ENCODE data around the gene SREBF1.
A peak's percentile ranks its signal among the peaks of the same experiment; 100 is the strongest.

The SREBF1 gene

DNA sequence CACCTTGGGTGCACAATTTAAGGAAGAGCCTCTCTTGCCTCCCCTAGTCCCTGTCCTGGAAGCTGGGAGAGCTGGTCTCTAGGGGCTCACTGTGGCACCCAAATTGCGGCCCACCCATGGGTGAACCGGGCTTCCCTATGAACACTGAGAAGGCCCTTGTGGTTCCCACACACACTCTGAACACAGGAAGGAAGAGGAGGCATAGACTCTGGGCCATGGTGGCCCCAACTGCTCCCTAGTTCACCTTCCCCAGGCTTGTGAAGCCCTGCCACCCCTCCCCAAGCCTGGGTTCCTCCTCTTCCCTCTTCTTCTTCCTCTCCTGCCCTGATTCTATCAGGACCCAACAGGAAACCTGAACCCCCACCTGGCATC lies 10.5 kb downstream of the SREBF1 start:
- no peaks in the 10 kb centered on the region for H3K27me3 Mint-ChIP-seq
- peaks cover 13% of the 10 kb centered on the region for H3K36me3 Mint-ChIP-seq (ENCODE audit: low read depth)
- peaks cover 72% of the 10 kb centered on the region for H3K4me1 Mint-ChIP-seq (ENCODE audit: low read depth)
- peak overlapping the region; percentile 69 for H3K27ac Mint-ChIP-seq
- no peaks in the 10 kb centered on the region for H3K9me3 Mint-ChIP-seq
- no peak overlapping the region for H3K4me3 Mint-ChIP-seq

DNA sequence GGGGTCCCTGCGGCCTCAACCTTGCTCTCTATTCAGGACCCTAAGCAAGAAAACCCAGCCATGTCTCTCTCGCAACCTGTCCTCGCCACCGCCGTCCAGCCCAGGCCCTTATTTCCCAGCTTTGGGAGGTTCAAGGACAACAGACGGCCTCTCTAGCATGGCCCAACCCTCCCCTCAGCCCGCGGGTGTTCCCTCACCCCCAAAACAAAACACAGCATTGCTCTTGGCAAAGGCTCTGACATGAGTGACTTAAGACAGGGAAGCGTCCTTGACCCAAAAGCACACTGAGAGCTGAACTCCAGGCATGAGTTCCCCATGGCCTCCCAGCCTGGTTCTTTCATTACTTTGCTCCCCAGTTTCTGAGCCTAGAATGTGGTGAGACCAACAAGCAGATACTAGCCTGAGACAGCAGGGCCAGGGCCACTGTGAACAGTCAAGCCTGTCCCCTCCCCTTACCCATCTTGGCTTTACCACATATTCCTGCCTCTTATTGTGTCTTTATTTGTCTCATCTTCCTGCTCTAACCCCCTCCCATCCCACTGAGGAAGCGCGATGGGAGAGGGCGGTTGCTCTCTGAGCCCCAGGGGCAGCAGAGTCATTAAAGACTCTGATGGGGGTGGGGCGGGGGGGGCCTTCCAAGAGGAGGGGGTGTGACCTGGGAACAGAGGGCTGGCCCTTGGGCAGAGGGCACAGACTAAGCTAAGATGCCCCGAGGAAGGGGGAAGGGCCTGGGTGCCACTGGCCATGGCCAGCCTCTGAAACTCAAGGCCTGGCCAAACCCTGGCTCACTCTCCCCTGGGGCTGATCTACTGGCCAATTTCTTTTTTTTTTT lies 11.8 kb downstream of the SREBF1 start:
- H3K9me3 Mint-ChIP-seq: no peaks in the 10 kb centered on the region
- peak overlapping the region; percentile 47 for H3K4me3 Mint-ChIP-seq
- H3K27ac Mint-ChIP-seq: peak overlapping the region; percentile 77
- H3K36me3 Mint-ChIP-seq (ENCODE audit: low read depth): peaks cover 17% of the 10 kb centered on the region
- H3K27me3 Mint-ChIP-seq: no peaks in the 10 kb centered on the region
- H3K4me1 Mint-ChIP-seq (ENCODE audit: low read depth): peaks cover 80% of the 10 kb centered on the region

DNA sequence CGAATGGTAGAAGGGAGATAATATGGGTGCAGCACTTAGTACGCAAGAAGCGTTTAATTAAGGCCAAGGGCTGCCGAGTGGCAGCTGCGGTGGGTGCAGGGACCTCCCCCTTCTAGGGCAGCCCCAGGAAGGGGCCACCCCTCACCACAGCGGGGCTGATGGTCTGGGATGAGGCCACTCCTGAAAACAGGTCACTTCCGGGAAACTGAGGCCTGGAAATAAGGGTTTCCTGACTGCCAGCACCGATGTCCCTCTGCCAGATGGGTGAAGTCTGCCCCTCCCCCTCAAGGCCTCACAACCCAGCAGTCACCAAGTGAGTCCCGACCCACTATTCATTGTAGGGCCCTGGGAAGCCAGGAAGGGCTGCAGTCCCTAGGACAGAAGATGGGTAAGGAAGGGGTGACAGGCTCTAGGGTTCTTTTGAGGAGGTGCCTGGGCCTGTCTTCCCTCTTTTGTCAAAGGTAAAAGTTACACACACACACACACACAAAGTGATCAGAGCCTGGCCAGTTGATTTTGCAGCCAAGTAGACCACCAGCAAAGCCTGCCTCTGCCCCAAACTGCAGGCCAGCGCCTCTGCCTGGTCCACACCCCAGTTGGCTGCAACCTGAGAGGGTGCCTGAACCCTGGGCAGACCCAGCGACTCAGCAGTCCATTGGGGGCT lies 12.5 kb downstream of the SREBF1 start:
- peak overlapping the region; percentile 77 for H3K27ac Mint-ChIP-seq

DNA sequence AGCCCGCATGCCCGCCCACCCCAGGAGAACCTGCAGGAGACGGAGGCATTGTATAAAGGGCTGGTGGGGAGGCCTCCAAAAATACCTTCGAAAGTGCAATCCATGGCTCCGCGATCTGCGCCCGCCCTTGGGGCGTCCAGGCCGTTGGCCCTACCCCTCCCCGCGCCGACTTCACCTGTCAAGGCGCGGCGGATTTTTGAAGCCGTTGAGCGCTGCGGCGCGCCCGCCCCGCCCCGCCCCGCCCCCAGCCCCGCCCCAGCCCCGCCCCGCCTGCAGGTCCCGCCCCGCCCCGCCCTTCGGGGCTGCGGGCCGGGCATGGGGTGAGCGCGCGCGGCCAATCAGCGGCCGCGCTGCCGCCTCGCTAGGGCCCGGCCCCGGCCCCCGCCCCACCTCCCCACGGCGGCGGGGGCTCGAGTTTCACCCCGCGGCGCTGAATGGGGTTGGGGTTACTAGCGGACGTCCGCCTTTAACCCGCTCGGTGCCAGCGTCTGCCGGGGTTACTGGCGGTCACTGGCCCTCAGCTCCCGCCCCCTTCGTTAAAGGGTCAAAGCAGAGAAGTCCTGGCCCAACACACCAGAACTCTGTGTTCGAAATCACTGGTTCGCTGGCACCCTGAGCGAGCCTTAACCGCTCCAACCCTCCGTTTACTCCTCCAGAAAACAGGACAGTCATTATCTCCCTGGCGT lies 13.2 kb downstream of the SREBF1 start:
- Mint-ChIP-seq H3K4me3 (peak overlapping the region; percentile 70), H3K9me3 (no peaks in the 10 kb centered on the region), H3K27me3 (no peaks in the 10 kb centered on the region), H3K4me1 (ENCODE audit: low read depth) (peaks cover 95% of the 10 kb centered on the region), H3K36me3 (ENCODE audit: low read depth) (peaks cover 29% of the 10 kb centered on the region), H3K27ac (peak overlapping the region; percentile 77)

More for the DNA sequence above, 12.5 kb downstream of the SREBF1 start:
- no peaks in the 10 kb centered on the region for H3K27me3 Mint-ChIP-seq
- peak overlapping the region; percentile 70 for H3K4me3 Mint-ChIP-seq
- peaks cover 88% of the 10 kb centered on the region for H3K4me1 Mint-ChIP-seq (ENCODE audit: low read depth)
- H3K9me3 Mint-ChIP-seq: no peaks in the 10 kb centered on the region
- peaks cover 23% of the 10 kb centered on the region for H3K36me3 Mint-ChIP-seq (ENCODE audit: low read depth)

DNA sequence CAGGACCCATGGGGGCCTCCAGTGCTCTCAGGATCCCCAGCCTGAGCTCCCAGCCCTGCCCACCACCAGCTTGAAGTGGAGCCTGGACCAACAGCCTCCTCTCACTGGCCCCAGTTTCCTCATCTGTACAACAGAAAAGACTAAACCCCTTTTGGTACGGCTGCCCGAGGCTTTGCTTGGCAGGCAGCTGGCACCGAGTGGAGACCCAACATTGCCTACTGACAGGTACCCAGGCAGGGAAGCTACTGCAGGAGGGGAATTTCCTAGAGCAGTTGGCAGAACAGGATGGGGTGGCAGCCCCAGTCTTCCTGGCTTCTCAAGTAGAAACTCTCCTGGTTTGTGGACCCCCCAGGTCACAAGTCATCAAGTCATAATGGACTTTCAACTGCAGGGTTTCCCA lies 14.2 kb downstream of the SREBF1 start:
- no peak overlapping the region for H3K27ac Mint-ChIP-seq
- no peaks in the 10 kb centered on the region for H3K27me3 Mint-ChIP-seq

DNA sequence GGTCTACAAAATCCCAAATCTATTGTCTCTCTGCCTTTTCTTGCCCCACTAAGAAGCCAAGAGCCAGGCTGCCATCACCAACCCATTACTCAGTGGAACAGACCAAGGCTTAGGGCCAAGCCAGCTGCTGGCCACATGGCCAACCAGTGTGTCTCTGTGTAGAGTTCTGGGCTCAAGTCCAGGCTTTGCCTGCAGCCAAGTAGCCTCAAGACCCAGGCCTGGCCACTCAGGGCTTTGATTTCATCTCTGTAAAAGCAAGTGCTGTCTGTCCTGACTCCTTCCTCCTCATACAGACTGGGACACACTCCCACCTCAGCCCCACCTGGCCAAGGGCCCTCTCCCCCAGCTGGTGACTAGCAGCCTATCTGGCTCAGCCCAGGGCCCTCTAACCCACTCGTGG lies 14.6 kb downstream of the SREBF1 start:
- Mint-ChIP-seq H3K27ac (no peak overlapping the region), H3K4me3 (no peak overlapping the region), H3K9me3 (no peaks in the 10 kb centered on the region), H3K36me3 (ENCODE audit: low read depth) (peaks cover 35% of the 10 kb centered on the region), H3K4me1 (ENCODE audit: low read depth) (peaks cover 85% of the 10 kb centered on the region), H3K27me3 (no peaks in the 10 kb centered on the region)

More for the DNA sequence above, 14.2 kb downstream of the SREBF1 start:
- H3K4me3 Mint-ChIP-seq: peak overlapping the region; percentile 26
- H3K9me3 Mint-ChIP-seq: no peaks in the 10 kb centered on the region
- H3K36me3 Mint-ChIP-seq (ENCODE audit: low read depth): peaks cover 35% of the 10 kb centered on the region
- peaks cover 89% of the 10 kb centered on the region for H3K4me1 Mint-ChIP-seq (ENCODE audit: low read depth)

DNA sequence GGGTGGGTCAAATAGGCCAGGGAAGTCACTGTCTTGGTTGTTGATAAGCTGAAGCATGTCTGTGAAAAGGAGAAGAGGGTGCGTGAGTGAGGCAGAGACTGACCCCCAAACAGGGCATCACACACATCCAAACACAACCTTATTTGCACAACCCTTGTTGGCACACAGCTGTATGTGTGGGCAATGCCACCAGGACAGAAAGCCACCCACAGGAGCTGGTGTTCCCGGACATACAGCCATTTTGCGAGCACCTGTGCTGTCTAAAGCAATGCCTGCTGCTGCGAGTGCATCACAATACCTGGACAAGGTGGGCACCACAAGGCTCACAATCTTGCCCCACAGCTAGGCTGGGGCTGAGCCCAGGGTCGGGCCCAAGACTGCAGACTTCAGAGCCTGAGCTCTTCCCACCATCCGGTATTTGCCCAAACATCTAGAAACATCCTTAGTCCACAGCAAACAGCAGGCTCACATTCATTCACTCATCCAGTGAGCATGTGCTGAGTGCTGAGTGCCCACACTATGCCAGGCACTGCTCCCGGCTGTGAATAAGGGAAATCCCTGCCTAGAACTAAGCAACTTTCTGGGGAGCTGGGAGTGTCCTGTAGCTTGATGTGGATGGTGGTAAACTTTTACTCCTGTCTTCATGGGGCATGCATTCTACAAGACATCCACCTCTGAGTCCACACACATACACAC lies 16.2 kb downstream of the SREBF1 start:
- Mint-ChIP-seq H3K36me3 (ENCODE audit: low read depth) (peaks cover 28% of the 10 kb centered on the region), H3K4me3 (peak overlapping the region; percentile 7), H3K4me1 (ENCODE audit: low read depth) (peaks cover 69% of the 10 kb centered on the region), H3K9me3 (no peaks in the 10 kb centered on the region), H3K27ac (no peak overlapping the region), H3K27me3 (no peaks in the 10 kb centered on the region)

DNA sequence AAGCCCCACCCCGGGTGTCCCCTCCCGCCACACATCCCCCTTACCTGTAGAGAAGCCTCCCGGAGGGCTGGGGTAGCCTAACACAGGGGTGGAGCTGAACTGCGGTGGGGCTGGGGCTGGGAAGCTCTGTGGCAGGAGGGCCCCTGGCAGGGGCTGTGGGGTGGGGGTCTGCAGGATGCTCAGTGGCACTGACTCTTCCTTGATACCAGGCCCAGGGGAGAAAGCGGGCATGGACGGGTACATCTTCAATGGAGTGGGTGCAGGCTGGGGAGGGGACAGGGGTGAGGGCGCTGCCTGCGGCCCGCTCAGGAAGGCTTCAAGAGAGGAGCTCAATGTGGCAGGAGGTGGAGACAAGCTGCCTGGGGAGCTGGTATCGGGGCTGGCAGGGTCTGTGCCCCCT lies 16.7 kb downstream of the SREBF1 start:
- H3K4me3 Mint-ChIP-seq: peak overlapping the region; percentile 7
- peak overlapping the region; percentile 40 for H3K27ac Mint-ChIP-seq
- no peaks in the 10 kb centered on the region for H3K9me3 Mint-ChIP-seq
- no peaks in the 10 kb centered on the region for H3K27me3 Mint-ChIP-seq
- peaks cover 31% of the 10 kb centered on the region for H3K36me3 Mint-ChIP-seq (ENCODE audit: low read depth)
- peaks cover 63% of the 10 kb centered on the region for H3K4me1 Mint-ChIP-seq (ENCODE audit: low read depth)

DNA sequence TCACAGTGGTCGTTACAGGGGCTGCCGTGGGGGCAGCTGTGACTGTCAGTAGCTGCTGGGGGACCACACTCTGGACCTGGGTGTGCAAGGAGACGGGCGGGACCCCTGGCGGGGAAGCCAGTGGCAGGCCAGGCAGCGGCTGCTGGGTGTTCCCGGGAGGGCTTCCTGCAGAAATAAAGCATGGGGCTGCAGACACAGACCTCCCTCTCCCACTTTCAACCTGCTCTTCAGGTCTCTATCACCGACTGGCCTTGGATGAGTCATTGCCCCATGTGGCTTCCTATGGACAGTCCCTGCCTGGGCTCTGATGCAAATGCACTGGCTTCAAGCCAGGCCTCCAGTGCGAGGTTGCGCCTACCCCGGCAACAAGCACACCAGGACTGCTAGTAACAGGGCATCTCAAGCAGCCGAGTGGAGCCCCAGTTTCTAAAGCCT lies 17.2 kb downstream of the SREBF1 start:
- H3K4me1 Mint-ChIP-seq (ENCODE audit: low read depth): peaks cover 58% of the 10 kb centered on the region
- no peaks in the 10 kb centered on the region for H3K27me3 Mint-ChIP-seq
- H3K36me3 Mint-ChIP-seq (ENCODE audit: low read depth): peaks cover 34% of the 10 kb centered on the region
- H3K9me3 Mint-ChIP-seq: no peaks in the 10 kb centered on the region
- peak overlapping the region; percentile 40 for H3K27ac Mint-ChIP-seq
- H3K4me3 Mint-ChIP-seq: no peak overlapping the region

DNA sequence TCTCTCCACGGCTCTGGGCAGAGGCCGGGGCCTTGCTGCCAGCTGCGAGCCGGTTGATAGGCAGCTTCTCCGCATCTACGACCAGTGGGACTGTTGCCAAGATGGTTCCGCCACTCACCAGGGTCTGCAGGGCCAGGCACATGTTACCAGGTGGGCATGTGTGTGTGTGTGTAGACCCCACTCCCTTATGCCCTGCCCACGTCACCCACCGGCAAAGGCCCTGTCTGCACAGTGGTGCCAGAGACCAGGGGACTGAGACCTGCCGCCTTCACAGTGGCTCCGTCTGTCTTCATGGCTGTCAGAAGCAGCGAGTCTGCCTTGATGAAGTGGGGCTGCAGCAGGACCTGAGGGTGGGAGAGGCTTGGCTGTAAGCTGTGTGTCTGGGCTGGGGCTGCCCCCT lies 17.7 kb downstream of the SREBF1 start:
- Mint-ChIP-seq H3K4me1 (ENCODE audit: low read depth) (peaks cover 54% of the 10 kb centered on the region), H3K27me3 (no peaks in the 10 kb centered on the region), H3K9me3 (no peaks in the 10 kb centered on the region), H3K36me3 (ENCODE audit: low read depth) (peaks cover 36% of the 10 kb centered on the region), H3K4me3 (no peak overlapping the region), H3K27ac (no peak overlapping the region)

DNA sequence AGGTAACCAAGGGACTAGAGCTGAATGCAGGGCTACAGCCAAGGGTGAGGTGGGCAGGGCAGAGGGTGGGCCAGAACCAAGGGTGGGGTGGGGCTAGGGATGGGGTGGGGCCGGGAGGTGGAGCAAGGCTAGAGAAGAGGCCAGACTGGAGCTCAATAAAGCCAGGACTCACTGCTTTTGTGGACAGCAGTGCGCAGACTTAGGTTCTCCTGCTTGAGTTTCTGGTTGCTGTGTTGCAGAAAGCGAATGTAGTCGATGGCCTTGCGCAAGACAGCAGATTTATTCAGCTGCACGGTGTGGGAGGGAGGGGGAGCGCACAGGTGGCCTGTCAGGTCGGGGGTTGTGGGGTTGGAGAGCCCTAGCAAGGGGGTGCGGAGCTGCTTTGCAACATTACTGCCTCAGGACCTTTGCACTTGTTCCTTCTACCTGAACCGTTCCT lies 18.7 kb downstream of the SREBF1 start:
- Mint-ChIP-seq H3K4me3 (no peak overlapping the region), H3K27me3 (no peaks in the 10 kb centered on the region), H3K9me3 (no peaks in the 10 kb centered on the region), H3K36me3 (ENCODE audit: low read depth) (peaks cover 36% of the 10 kb centered on the region), H3K27ac (no peak overlapping the region), H3K4me1 (ENCODE audit: low read depth) (peaks cover 48% of the 10 kb centered on the region)

DNA sequence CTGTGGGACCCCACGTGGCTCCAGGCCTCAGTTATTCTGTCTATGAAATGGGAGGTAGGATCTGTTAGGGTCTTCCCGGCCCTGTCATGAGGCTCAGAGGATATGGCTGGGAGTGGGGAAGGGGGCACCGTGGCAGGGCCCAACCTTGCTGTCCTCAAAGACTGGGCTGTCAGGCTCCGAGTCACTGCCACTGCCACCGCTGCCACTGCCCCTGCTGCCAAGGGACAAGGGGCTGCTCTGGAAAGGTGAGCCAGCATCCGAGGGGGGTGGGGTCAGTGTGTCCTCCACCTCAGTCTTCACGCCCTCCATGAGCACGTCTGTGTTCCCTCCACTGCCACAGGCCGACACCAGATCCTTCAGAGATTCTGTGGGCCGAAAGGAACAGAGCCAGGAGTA lies 19.2 kb downstream of the SREBF1 start:
- H3K27me3 Mint-ChIP-seq: no peaks in the 10 kb centered on the region
- no peaks in the 10 kb centered on the region for H3K9me3 Mint-ChIP-seq
- no peak overlapping the region for H3K4me3 Mint-ChIP-seq
- peaks cover 42% of the 10 kb centered on the region for H3K4me1 Mint-ChIP-seq (ENCODE audit: low read depth)
- H3K27ac Mint-ChIP-seq: no peak overlapping the region
- peaks cover 36% of the 10 kb centered on the region for H3K36me3 Mint-ChIP-seq (ENCODE audit: low read depth)

DNA sequence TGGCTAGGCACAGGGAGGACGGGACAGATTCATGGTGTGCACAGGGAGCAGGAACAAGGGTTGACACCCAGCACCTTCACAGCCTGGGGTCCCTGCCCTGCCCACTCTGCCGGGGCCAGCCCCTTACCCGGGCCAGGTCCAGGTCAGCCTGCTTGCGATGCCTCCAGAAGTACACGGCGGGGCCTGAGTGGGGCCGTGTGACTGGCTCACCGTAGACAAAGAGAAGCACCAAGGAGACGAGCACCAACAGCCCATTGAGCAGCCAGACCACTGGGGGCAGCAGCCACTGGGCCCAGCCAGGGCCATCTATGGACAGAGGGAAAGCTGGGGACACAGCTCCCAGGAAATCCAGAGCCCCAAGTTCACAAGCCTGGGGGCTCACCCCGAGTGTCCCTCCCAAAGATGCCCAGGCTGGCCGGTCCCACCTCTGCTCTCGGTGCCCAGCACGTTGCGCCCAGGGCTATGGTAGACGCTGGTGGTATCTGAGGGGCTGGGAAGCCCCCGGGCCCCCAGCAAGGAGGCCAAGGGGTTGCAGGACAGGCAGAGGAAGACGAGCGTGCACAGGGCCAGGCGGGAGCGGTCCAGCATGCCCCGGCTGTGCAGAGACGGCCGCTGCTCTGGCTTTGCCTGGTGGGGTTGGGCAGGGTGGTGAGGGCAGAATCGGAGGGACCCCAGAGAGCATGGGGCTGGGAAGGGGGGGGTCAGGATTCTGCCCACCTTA lies 19.8 kb downstream of the SREBF1 start:
- H3K27me3 Mint-ChIP-seq: no peaks in the 10 kb centered on the region
- H3K4me1 Mint-ChIP-seq (ENCODE audit: low read depth): peaks cover 41% of the 10 kb centered on the region
- no peak overlapping the region for H3K27ac Mint-ChIP-seq
- peaks cover 39% of the 10 kb centered on the region for H3K36me3 Mint-ChIP-seq (ENCODE audit: low read depth)
- no peak overlapping the region for H3K4me3 Mint-ChIP-seq
- no peaks in the 10 kb centered on the region for H3K9me3 Mint-ChIP-seq

DNA sequence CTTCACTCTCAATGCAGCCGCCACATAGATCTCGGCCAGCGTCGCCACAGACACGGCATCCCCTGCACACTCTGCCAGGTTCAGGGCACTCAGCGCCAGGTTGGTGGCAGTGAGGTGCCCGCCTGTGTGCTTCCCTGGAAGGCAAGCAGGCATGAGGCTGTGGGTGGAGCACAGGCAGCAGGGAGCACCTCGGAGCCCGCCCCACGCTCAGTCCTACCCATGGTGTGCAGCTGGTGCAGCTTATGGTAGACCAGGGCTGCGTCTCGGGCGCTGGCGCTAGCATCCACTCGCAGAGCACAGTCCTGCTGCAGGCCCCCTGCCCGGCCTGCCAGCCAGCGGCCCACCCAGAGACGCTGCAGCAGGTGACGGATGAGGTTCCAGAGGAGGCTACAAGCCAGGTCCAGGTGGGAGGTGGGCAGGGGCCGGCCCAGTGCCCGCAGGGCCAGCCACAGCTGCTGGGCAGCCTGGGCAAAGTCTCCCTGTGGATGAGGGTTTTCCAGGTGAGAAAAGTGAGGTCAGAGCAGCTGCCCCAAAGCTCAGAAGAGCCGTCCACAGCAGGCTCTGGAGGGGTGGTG lies 20.5 kb downstream of the SREBF1 start:
- H3K27ac Mint-ChIP-seq: no peak overlapping the region
- H3K36me3 Mint-ChIP-seq (ENCODE audit: low read depth): peaks cover 40% of the 10 kb centered on the region
- no peak overlapping the region for H3K4me3 Mint-ChIP-seq
- no peaks in the 10 kb centered on the region for H3K9me3 Mint-ChIP-seq
- H3K4me1 Mint-ChIP-seq (ENCODE audit: low read depth): peaks cover 35% of the 10 kb centered on the region
- no peaks in the 10 kb centered on the region for H3K27me3 Mint-ChIP-seq
